GM12878 (cell line): Measurements from ENCODE around the gene TMEM140. TPM values are rescaled to one million over a fixed set of nuclear protein-coding genes. Genes with fewer than 3 reads are reported as not detected.
A peak's percentile ranks its signal among the peaks of the same experiment; 100 is the strongest.

Experiments
- ATF7 ChIP-seq: fragments of 450-650 bp; IDR thresholded peaks from 2 replicates; pipeline ENCODE4 v1.6.1; 2016; ENCODE audit warnings: low read depth, mild to moderate bottlenecking
- DPF2 ChIP-seq: fragments of 450-650 bp; IDR thresholded peaks from 2 replicates; pipeline ENCODE4 v1.6.1; 2017; ENCODE audit warnings: mild to moderate bottlenecking
- E2F8 ChIP-seq: fragments of 450-650 bp; IDR thresholded peaks from 2 replicates; pipeline ENCODE4 v1.6.1; 2018; ENCODE audit warnings: mild to moderate bottlenecking, low read depth, moderate library complexity; ENCODE audit not compliant: partially characterized antibody
- E4F1 ChIP-seq: fragments of 450-650 bp; IDR thresholded peaks from 2 replicates; pipeline ENCODE4 v1.6.1; 2018; ENCODE audit warnings: borderline replicate concordance, mild to moderate bottlenecking; ENCODE audit not compliant: partially characterized antibody
- ELK1 ChIP-seq: IDR thresholded peaks from 2 replicates; pipeline ENCODE4 v1.6.1; 2012; ENCODE audit warnings: low read depth, low read length, improper control_type of control experiment
- NFIC ChIP-seq: IDR thresholded peaks from 2 replicates; pipeline ENCODE4 v1.6.1; 2012; ENCODE audit warnings: low read depth, mild to moderate bottlenecking, inconsistent platforms, low read length, moderate library complexity
- NFYA ChIP-seq: IDR thresholded peaks from 2 replicates; pipeline ENCODE4 v1.6.1; 2011; ENCODE audit warnings: low read depth, mild to moderate bottlenecking, low read length, improper control_type of control experiment, borderline replicate concordance
- PKNOX1 ChIP-seq: fragments of 450-650 bp; IDR thresholded peaks from 2 replicates; pipeline ENCODE4 v1.6.1; 2016; ENCODE audit warnings: mild to moderate bottlenecking
- PML ChIP-seq: IDR thresholded peaks from 2 replicates; pipeline ENCODE4 v1.6.1; 2012; ENCODE audit warnings: low read length, inconsistent platforms
- POLR2A ChIP-seq: IDR thresholded peaks from 2 replicates; pipeline ENCODE4 v1.6.1; 2011; ENCODE audit warnings: low read depth, mild to moderate bottlenecking, low read length
- RB1 ChIP-seq: fragments of 450-650 bp; formaldehyde crosslinking; IDR thresholded peaks from 2 replicates; pipeline ENCODE4 v1.6.1; 2017; ENCODE audit warnings: mild to moderate bottlenecking, borderline replicate concordance
- SIN3A ChIP-seq: IDR thresholded peaks from 2 replicates; pipeline ENCODE4 v1.6.1; 2012; ENCODE audit warnings: low read depth, low read length, improper control_type of control experiment
- SMC3 ChIP-seq: IDR thresholded peaks from 2 replicates; pipeline ENCODE4 v1.6.1; 2011; ENCODE audit warnings: low read length, improper control_type of control experiment, borderline replicate concordance
- SPI1 ChIP-seq: IDR thresholded peaks from 2 replicates; pipeline ENCODE4 v1.6.1; 2011; ENCODE audit warnings: low read depth, mild to moderate bottlenecking, low read length, moderate library complexity, borderline replicate concordance; ENCODE audit not compliant: insufficient read depth
- WRNIP1 ChIP-seq: IDR thresholded peaks from 2 replicates; pipeline ENCODE4 v1.6.1; 2011; ENCODE audit warnings: low read depth, low read length, improper control_type of control experiment, borderline replicate concordance
- YBX1 ChIP-seq: fragments of 450-650 bp; IDR thresholded peaks from 2 replicates; pipeline ENCODE4 v1.6.1; 2016; ENCODE audit warnings: antibody characterized with exemption
- ZBTB40 ChIP-seq: fragments of 450-650 bp; IDR thresholded peaks from 2 replicates; pipeline ENCODE4 v1.6.1; 2016; ENCODE audit warnings: mild to moderate bottlenecking, moderate library complexity, borderline replicate concordance
- ZNF24 ChIP-seq: fragments of 450-650 bp; IDR thresholded peaks from 2 replicates; pipeline ENCODE4 v1.6.1; 2017; ENCODE audit warnings: antibody characterized with exemption, mild to moderate bottlenecking
- polyA plus RNA-seq, 11 experiments: library from polyadenylated mRNA; depleted of rRNA in 4 of 11; unstranded in 6 of 11; stranded (reverse) in 5 of 11; fragments of >200 nt; fragmentation: Nextera tagmentation in 4 of 11; fragmentation: Illumina TruSeq in 1 of 11; extraction: Ambion mirVana in 4 of 11; extraction: Trizol in 1 of 11; gene quantifications; 1 replicate in 1 of 11; 2 replicates in 10 of 11; pipeline versions ENCODE4 v1.2.1 to v1.2.3, GENCODE V29; 2011 to 2016; ENCODE audit warnings: inconsistent platforms in 2 of 11, missing spikeins in 2 of 11, low read depth in 1 of 11
- total RNA-seq, 4 experiments: library from RNA; depleted of rRNA in 3 of 4; stranded (reverse); fragments of >200 nt in 3 of 4; fragmentation: Illumina TruSeq in 1 of 4; extraction: Trizol in 1 of 4; gene quantifications; 2 replicates each; pipeline versions ENCODE4 v1.2.1 to v1.2.3, GENCODE V29; 2013 to 2021

The TMEM140 gene
- total and polyA plus RNA-seq, 10 of the 15 experiments (the other 5 are each of a cell fraction or from before 2014, with no cell fraction given): 0.85 to 20.7 (median 3.3) TPM

GRCh38 chr7:135170274-135170997 lies 22.6 kb downstream of the TMEM140 start, which contains the start of gene CYREN (continued):
- TF ChIP-seq NFYA: no peak
- TF ChIP-seq POLR2A: peak; percentile 88; the same call in 1 of the 2 replicates
- no peak for TF ChIP-seq ATF7
- peak; percentile 48 for TF ChIP-seq SMC3
- peak; percentile 75; the same call in 1 of the 2 replicates for TF ChIP-seq RB1
- peak; percentile 50 for TF ChIP-seq PML
- TF ChIP-seq YBX1: no peak
- TF ChIP-seq E2F8: peak; percentile 64
- TF ChIP-seq NFIC: 0 out of 2 replicates have a peak, but pooled peaks have one; percentile 7
- peak; percentile 90 for TF ChIP-seq DPF2
- peak; percentile 67 for TF ChIP-seq E4F1
- TF ChIP-seq SIN3A: peak; percentile 52; the same call in 1 of the 2 replicates
- TF ChIP-seq ZNF24: peak; percentile 57
- peak; percentile 96 for TF ChIP-seq ELK1
- TF ChIP-seq WRNIP1: 0 out of 2 replicates have a peak, but pooled peaks have one; percentile 68
- TF ChIP-seq PKNOX1: peak; percentile 24; the same call in 1 of the 2 replicates
- TF ChIP-seq ZBTB40: peak; percentile 98
- TF ChIP-seq SPI1: 0 out of 2 replicates have a peak, but pooled peaks have one; percentile 28
